Activated CD8-positive, alpha-beta memory T cell treated with anti-CD3 and anti-CD28 coated beads for 48 hours (primary cell): Measurements from ENCODE around the gene LACC1.

Experiments used
- DNase-seq, 3 experiments: peaks; one replicate each; pipeline ENCODE4 v3.0.0-alpha.2; 2020; ENCODE audit warnings: low read depth in 2 of 3, low spot score in 2 of 3

The LACC1 gene

GRCh38 chr13:43939086-43939485, 59.4 kb downstream of the LACC1 start:
- no peak for DNase-seq

- no peak for DNase-seq
Observed at GRCh38 chr13:43942286-43942685, 62.6 kb downstream of the LACC1 start.
